H1 (cell line): Measurements from ENCODE around the gene ARL2. TPM values are rescaled to one million over a fixed set of nuclear protein-coding genes. Genes with fewer than 3 reads are reported as not detected.
A peak's percentile ranks its signal among the peaks of the same experiment; 100 is the strongest.

Experiments used
- ASH2L ChIP-seq: fragments of 200-600, 300-600 bp; sonication (generic); IDR thresholded peaks from one replicate; pipeline ENCODE4 v1.7.1; 2017; ENCODE audit warnings: low read length
- ATF2 ChIP-seq: IDR thresholded peaks from 2 replicates; pipeline ENCODE4 v1.6.1; 2012; ENCODE audit warnings: low read length, inconsistent platforms
- BRCA1 ChIP-seq: IDR thresholded peaks from 2 replicates; pipeline ENCODE4 v1.6.1; 2012; ENCODE audit warnings: low read depth, low read length, improper control_type of control experiment
- CEBPB ChIP-seq: IDR thresholded peaks from 2 replicates; pipeline ENCODE4 v1.6.1; 2012; ENCODE audit warnings: low read depth, low read length
- CTBP2 ChIP-seq: IDR thresholded peaks from 2 replicates; pipeline ENCODE4 v1.7.0; 2011; ENCODE audit warnings: borderline replicate concordance, mild to moderate bottlenecking, moderate library complexity, mixed read lengths, low read length; ENCODE audit not compliant: insufficient read depth, insufficient read length
- EZH2 ChIP-seq: fragments of 200-600 bp; sonication (generic); IDR thresholded peaks from 2 replicates; pipeline ENCODE4 v1.7.1; 2012; ENCODE audit warnings: low read depth, mild to moderate bottlenecking, moderate library complexity, low read length, inconsistent platforms; ENCODE audit not compliant: severe bottlenecking
- FOSL1 ChIP-seq: IDR thresholded peaks from 2 replicates; pipeline ENCODE4 v1.6.1; 2011; ENCODE audit warnings: mild to moderate bottlenecking, low read depth, low read length, moderate library complexity; ENCODE audit not compliant: insufficient read depth
- GTF2F1 ChIP-seq: IDR thresholded peaks from 2 replicates; pipeline ENCODE4 v1.6.1; 2012; ENCODE audit warnings: low read depth, low read length, improper control_type of control experiment, borderline replicate concordance
- JUND ChIP-seq: IDR thresholded peaks from 2 replicates; pipeline ENCODE4 v1.6.1; 2011; ENCODE audit warnings: mild to moderate bottlenecking, improper control_type of control experiment, low read length
- PHF8 ChIP-seq: fragments of 200-600 bp; sonication (generic); conservative IDR thresholded peaks from 2 replicates; pipeline ENCODE4 v1.7.1; 2012; ENCODE audit warnings: low read depth, mild to moderate bottlenecking, inconsistent platforms, low read length, moderate library complexity
- POLR2AphosphoS5 ChIP-seq: IDR thresholded peaks from 2 replicates; pipeline ENCODE4 v1.6.1; 2011; ENCODE audit warnings: low read depth, low read length
- RBBP5 ChIP-seq: IDR thresholded peaks from 2 replicates; pipeline ENCODE4 v1.7.1; 2012; ENCODE audit warnings: low read depth, mild to moderate bottlenecking, inconsistent platforms, low read length, moderate library complexity, borderline replicate concordance
- RNF2 ChIP-seq: fragments of 200-900, 300-1000 bp; sonication (generic); IDR thresholded peaks from 2 replicates; pipeline ENCODE4 v1.7.1; 2016; ENCODE audit warnings: borderline replicate concordance, low read depth, mild to moderate bottlenecking, antibody characterized with exemption, low read length; ENCODE audit not compliant: poor library complexity, severe bottlenecking; ENCODE audit errors: missing control alignments
- SIRT6 ChIP-seq: IDR thresholded peaks from one replicate; pipeline ENCODE4 v1.7.1; 2012; ENCODE audit warnings: low read length, inconsistent platforms
- TAF1 ChIP-seq: IDR thresholded peaks from 2 replicates; pipeline ENCODE4 v1.6.1; 2011; ENCODE audit warnings: mild to moderate bottlenecking, low read depth, low read length
- TAF7 ChIP-seq: optimal IDR thresholded peaks from 2 replicates; pipeline ENCODE3; 2011; ENCODE audit warnings: low read depth, mild to moderate bottlenecking, inconsistent platforms, low read length, moderate library complexity, borderline replicate concordance
- TBP ChIP-seq: IDR thresholded peaks from 2 replicates; pipeline ENCODE4 v1.6.1; 2011; ENCODE audit warnings: low read depth, low read length, improper control_type of control experiment
- polyA plus RNA-seq, 7 experiments: library from polyadenylated mRNA; depleted of rRNA in 3 of 7; stranded (reverse) in 5 of 7; unstranded in 2 of 7; fragments of >200 nt in 5 of 7; fragments of 200-250 nt in 2 of 7; gene quantifications; 1 replicate in 5 of 7; 2 replicates in 1 of 7; 4 replicates in 1 of 7; pipeline versions ENCODE4 v1.2.1 to v1.2.3, GENCODE V29; 2011 to 2013; ENCODE audit warnings: missing spikeins in 2 of 7, mixed read lengths in 2 of 7
- total RNA-seq: library from RNA; stranded (reverse); fragmentation: NEBNext Ultra II Directional; extraction: Animal tissue kit (Norgen Biotek cat#: 25700); gene quantifications from 2 replicates; pipeline ENCODE4 v1.2.1, GENCODE V29; 2021
- TF ChIP-seq, protein P1 (sequence below), 3 experiments: IDR thresholded peaks; 1 replicate in 2 of 3; 2 replicates in 1 of 3; pipeline versions ENCODE4 v1.5.1 to v1.6.1; 2011; ENCODE audit warnings: low read length in 3 of 3, mild to moderate bottlenecking in 3 of 3, inconsistent platforms in 2 of 3, low read depth in 1 of 3, moderate library complexity in 1 of 3; ENCODE audit not compliant: insufficient read depth in 1 of 3; ENCODE audit errors: control extremely low read depth in 1 of 3
- TF ChIP-seq, protein P2 (sequence below): IDR thresholded peaks from 2 replicates; pipeline ENCODE4 v1.6.1; 2012; ENCODE audit warnings: inconsistent platforms

The ARL2 gene
- total and polyA plus RNA-seq, 2 of the 8 experiments (the other 6 are each of a cell fraction or from before 2014, with no cell fraction given): 186 to 535 TPM

DNA sequence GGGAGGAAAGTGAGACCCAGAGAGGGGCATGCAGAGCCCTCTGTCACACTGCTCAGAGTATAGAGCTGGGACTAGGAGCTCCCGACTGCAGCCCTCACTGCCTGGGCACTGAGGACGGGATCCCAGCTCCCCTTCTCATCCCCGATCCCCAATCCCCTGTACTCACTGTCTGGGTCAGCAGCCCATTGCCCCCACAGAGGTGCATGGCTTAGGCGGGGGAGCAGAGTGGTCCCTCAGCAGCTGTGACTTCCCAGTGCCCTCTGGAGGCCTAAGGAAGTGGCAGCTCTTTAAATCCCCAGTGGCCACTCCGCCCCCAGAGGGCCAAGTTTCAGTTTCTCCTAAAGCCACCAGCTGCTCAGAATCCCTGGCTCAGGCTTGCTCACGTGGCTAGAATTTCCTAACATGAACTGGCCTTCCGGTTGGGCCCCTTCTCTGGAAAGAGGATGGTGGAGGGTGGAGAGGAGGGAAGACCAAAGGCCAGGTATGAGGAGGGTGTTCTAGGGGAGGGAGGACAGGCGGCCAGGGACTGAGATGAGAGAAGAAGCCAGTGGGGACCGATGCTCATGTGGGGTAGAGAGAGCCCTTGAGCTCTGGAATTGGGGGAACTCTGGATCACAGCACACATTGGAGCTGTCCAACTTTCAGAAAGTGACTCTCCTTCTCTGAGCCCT is 17.1 kb upstream of the ARL2 start, which contains the start of gene BATF2 (continued):
- TF ChIP-seq, protein P1, sequence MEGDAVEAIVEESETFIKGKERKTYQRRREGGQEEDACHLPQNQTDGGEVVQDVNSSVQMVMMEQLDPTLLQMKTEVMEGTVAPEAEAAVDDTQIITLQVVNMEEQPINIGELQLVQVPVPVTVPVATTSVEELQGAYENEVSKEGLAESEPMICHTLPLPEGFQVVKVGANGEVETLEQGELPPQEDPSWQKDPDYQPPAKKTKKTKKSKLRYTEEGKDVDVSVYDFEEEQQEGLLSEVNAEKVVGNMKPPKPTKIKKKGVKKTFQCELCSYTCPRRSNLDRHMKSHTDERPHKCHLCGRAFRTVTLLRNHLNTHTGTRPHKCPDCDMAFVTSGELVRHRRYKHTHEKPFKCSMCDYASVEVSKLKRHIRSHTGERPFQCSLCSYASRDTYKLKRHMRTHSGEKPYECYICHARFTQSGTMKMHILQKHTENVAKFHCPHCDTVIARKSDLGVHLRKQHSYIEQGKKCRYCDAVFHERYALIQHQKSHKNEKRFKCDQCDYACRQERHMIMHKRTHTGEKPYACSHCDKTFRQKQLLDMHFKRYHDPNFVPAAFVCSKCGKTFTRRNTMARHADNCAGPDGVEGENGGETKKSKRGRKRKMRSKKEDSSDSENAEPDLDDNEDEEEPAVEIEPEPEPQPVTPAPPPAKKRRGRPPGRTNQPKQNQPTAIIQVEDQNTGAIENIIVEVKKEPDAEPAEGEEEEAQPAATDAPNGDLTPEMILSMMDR (IDR thresholded peaks at IDR 0.05; ENCODE audit: control extremely low read depth in 1 of 3, insufficient read depth in 1 of 3, low read depth in 1 of 3, low read length in 3 of 3): peak; percentile 72 to 97 (median 82)
- TF ChIP-seq SIRT6 (no peak), CTBP2 (no peak), FOSL1 (no peak), ASH2L (peak; percentile 50), RNF2 (no peak), ATF2 (0 out of 2 replicates have a peak, but pooled peaks have one; percentile 17), POLR2AphosphoS5 (0 out of 2 replicates have a peak, but pooled peaks have one; percentile 48), TAF1 (peak; percentile 66), TAF7 (peak; percentile 38), PHF8 (no peak), CEBPB (no peak), EZH2 (no peak), JUND (0 out of 2 replicates have a peak, but pooled peaks have one; percentile 19), BRCA1 (no peak), GTF2F1 (no peak), TBP (peak; percentile 80), RBBP5 (no peak; the same call in 1 of the 2 replicates)
- TF ChIP-seq, protein P2, sequence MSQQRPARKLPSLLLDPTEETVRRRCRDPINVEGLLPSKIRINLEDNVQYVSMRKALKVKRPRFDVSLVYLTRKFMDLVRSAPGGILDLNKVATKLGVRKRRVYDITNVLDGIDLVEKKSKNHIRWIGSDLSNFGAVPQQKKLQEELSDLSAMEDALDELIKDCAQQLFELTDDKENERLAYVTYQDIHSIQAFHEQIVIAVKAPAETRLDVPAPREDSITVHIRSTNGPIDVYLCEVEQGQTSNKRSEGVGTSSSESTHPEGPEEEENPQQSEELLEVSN: no peak
